Cardiac septum (tissue), 1 donor: Measurements from ENCODE around the gene CNTN1. TPM values are rescaled to one million over a fixed set of nuclear protein-coding genes. Genes with fewer than 3 reads are reported as not detected.

Source experiments
- DNase-seq: peaks from one replicate; pipeline ENCODE4 v3.0.0-alpha.2; 2020; ENCODE audit warnings: low spot score
- intact Hi-C: fragments of 100-400 bp; cut with DNase I; formaldehyde crosslinking; loops from one replicate; pipeline ENCODE4 v1.14.0; 2022
- total RNA-seq: library from RNA; stranded (reverse); fragmentation: NEBNext Ultra II Directional; extraction: Animal tissue kit (Norgen Biotek cat#: 25700); gene quantifications from one replicate; pipeline ENCODE4 v1.2.1, GENCODE V29; 2021
- donor health status: DM: no; HTN: no; CAD: no.

CNTN1 gene
- total RNA-seq, 1 donor from 2014 or later = 0.27 TPM

- intact Hi-C loops = no loop called here
- no peak for DNase-seq
These were observed 59.8 kb downstream of the CNTN1 start for GRCh38 chr12:40752011-40752410.

- intact Hi-C loops = no loop called here
- no peak for DNase-seq
These were observed 68.6 kb downstream of the CNTN1 start for GRCh38 chr12:40760821-40761220.

- DNase-seq = no peak
- intact Hi-C loops = no loop called here
These were observed 69.8 kb downstream of the CNTN1 start for GRCh38 chr12:40762072-40762471.

DNA sequence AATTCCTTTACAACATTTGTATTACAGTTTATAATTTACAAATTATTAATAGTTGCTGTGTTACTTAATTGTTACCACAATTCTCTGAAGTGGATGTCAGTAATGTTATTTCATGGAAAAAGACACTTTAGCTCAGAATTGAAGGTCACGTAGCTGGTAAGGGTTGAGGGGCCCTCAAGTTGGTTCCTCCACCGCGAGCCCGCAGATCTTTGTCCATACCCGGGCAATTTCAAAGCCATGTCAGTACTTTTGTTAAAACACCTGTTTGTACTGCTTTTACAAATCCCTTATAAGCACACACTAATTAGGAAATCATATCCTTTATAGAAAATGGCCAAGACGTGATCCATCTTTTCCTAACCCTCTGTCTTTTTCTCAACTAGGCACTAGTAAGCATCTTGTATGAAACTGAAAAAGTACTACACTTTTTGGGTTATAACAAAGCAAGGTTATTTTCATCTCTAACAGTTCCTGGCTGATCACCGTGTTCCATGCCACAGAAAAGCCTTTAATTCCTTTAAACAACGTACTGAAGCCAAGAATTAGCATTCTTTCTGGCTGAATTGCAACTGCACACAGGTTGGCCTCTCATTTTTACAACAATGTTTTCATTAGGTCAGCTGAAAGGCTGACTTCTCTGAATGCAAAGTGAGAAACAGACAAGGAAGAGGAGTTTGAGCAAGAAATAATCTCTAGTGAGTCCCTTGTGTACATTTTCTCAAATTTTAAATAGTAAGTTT lies 76.1 kb downstream of the CNTN1 start:
- intact Hi-C loops = no loop called here
- DNase-seq = no peak

GRCh38 chr12:40769846-40770245 lies 77.6 kb downstream of the CNTN1 start:
- intact Hi-C loops = no loop called here
- DNase-seq = no peak

- DNase-seq = no peak
- intact Hi-C loops = no loop called here
These were observed 78.5 kb downstream of the CNTN1 start for GRCh38 chr12:40770781-40771180.

GRCh38 chr12:40775661-40776060 lies 83.4 kb downstream of the CNTN1 start:
- DNase-seq = no peak
- intact Hi-C loops = no loop called here

- intact Hi-C loops = no loop called here
- DNase-seq = no peak
These were observed 91.9 kb downstream of the CNTN1 start for GRCh38 chr12:40784102-40784501.

- intact Hi-C loops = no loop called here
- DNase-seq = no peak
These were observed 96.0 kb downstream of the CNTN1 start for GRCh38 chr12:40788276-40788675.

GRCh38 chr12:40792792-40793386 lies 100.7 kb downstream of the CNTN1 start:
- intact Hi-C loops = no loop called here
- DNase-seq = no peak

GRCh38 chr12:40793471-40793870 lies 101.2 kb downstream of the CNTN1 start:
- intact Hi-C loops = no loop called here
- DNase-seq = no peak

DNA sequence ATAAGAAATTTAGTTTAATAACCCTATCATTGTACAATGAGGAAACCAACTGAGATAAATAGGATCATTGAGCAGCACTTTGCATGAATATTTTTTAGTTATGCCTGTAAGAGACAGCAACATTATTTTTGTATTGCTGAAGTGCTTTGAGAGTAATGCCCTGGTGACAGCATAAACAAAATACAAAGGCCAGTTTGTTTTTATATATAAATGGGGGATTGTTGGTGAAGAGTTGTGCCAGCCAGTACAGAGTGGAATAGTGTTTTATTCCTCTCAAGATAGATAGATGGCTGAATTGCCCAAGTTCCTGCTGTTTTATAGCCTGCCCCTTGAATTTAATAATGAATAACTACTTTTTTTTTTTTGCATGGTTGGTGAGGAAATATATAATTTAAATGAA lies 101.8 kb downstream of the CNTN1 start:
- no peak for DNase-seq
- intact Hi-C loops = no loop called here

GRCh38 chr12:40801082-40801481 lies 108.8 kb downstream of the CNTN1 start:
- intact Hi-C loops = no loop called here

GRCh38 chr12:40801861-40802260 lies 109.6 kb downstream of the CNTN1 start:
- intact Hi-C loops = no loop called here
- DNase-seq = no peak

More at GRCh38 chr12:40801082-40801481, 108.8 kb downstream of the CNTN1 start:
- DNase-seq = no peak

- DNase-seq = no peak
- intact Hi-C loops = no loop called here
These were observed 110.4 kb downstream of the CNTN1 start for GRCh38 chr12:40802656-40803055.

- no peak for DNase-seq
- intact Hi-C loops = no loop called here
These were observed 127.3 kb downstream of the CNTN1 start for GRCh38 chr12:40819436-40820108.

DNA sequence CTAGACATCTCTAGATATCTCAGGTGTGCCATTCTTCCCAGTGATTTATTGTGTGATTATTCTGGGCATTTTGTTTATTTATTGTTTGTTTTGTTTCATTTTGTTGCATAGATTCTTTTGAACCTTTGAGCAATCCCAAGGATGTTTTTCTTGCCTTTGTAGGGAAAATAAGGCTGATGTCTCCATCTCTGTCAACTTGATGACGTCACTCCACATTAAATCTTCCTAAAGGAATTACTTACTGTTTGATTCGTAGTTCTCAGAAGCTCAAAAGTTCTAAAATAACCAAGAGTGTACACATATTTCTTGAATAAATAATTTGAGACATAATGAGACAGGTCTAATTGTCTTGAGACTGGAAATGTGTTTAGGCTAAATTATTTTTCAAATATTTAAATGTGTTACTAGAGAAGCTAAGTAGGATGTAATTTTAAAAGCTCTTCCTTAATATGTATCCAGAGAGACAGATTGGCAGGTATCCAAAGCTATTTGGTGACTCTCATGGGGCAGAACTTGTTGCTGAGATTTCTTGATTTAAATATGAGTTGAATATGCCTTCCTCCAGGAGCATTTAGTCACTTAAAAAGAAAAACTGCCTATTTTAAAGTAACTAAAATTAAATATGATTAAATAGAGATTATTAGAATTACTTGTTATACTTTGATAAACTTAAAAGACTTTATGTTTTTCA lies 128.7 kb downstream of the CNTN1 start:
- intact Hi-C loops = no loop called here
- no peak for DNase-seq

GRCh38 chr12:40825156-40825555 lies 132.9 kb downstream of the CNTN1 start:
- no peak for DNase-seq
- intact Hi-C loops = no loop called here

DNA sequence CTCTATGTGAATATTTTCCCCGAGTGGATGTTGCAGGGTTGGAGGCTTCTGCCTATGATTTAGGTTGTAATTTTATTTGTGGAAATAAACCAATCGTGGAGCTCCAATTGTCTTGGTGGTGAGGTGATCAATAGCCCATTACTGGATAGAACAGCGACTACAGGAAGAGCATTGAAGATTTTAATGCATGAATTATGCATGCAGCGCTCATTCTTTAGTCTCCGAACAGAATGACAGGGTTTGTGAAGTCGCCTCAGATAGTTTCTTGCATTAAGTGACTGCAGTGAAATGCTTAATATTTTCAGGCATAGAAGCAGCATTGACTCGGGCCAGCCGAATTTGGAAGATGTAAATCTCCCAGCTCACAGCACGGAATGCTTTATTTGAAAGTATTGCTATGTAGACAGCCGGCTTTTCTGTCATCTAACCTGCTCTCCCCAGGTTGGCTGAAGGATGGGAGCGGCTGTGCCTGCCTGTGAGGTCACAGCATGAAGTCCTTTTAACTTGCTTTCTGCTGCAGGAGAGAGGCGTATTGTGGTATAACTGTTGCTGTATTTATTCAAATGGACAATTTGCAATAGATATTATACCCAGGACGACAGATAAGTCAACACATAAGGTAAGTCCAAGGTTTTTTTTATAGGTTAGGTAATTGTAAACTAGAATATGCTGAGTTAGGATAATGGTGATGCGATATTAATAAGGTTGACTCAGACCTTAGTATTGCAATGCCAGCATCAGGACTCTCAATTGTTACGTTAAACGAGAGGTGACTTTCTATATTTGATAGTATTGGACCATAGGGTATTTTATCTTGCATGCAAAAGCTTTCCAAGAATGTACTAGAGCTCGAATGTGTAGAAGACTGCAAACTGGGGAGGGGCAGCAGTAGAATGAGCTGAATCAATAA lies 135.7 kb downstream of the CNTN1 start:
- DNase-seq = no peak
- intact Hi-C loops = no loop called here
